NCI-H2227 (cell line): ENCODE measurements around the gene ERAS.
A peak's percentile ranks its signal among the peaks of the same experiment; 100 is the strongest.

Experiments
- DNase-seq: peaks from one replicate; lab custom pipeline; 2025; ENCODE audit not compliant: unreplicated experiment; lab: John Stamatoyannopoulos, UW

Gene ERAS, protein sequence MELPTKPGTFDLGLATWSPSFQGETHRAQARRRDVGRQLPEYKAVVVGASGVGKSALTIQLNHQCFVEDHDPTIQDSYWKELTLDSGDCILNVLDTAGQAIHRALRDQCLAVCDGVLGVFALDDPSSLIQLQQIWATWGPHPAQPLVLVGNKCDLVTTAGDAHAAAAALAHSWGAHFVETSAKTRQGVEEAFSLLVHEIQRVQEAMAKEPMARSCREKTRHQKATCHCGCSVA

DNA sequence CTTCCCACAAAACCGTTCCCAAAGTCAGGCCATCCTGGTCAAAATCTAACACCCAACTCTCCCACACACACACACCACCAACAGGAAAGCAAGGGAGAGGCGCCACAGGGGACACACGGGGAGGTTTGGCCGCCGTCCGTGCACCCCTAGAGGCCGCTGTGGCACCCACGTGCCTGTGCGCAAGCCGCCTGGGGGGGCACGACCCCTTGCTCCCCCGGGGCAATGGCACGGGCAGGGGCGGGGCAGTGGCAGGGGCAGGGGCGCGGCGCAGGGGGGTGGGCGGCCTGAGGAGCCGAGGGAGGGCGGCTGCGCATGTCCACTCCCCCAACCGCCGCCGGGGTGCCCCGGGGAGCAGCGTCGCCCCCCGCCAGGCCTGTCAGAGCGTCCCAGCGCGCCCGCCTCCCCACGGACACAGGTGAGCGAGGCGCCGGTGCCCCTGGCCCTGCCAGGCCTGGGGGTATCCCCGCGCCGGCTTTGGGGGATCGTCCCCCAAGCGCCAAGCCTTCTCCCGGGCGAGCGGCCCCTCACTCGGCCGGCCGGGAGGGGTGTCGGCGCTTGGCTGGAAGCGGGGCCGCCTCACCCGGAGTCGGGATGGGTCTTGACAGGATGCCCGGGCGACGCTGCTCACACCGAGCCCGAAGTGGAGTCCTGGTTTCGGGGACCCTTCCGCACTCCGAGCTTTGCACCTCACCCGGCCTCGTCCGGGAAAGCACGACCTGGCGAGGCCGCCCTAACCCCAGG, at the start of gene ERAS:
Gene ERAS (plus strand): TSS at position 379 of the 741 bp plus-strand sequence. CDS start 2,611 bp downstream, outside the sequence.
- DNase-seq, result no peak

DNA sequence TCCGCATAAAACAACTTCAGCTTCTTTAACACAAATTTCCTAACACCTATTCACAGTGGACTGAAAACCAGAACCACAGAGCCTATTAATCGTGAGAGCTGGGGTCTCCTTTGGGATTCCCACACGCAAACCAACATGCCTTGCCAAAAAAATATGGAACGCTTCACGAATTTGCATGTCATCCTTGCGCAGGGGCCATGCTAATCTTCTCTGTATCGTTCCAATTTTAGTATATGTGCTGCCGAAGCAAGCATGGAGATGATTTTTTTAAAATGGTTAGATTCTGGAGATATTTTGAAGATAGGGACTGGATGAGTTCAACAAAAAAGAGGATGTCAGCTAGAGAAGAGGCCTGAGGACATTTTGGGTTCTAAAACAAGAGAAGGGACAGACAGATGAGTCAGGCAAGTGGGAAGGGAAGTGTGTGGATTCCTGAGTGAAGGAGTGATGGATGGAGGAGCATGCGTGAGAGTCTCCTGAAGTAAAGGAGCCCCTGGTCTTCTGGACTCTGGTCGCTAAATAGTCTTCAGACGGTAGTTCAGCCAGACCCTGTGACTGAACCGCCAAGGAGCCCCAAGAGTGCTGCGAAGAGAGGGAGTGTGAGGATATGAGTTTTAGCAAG, 49.4 kb upstream of the ERAS start:
- no peak for DNase-seq

DNA sequence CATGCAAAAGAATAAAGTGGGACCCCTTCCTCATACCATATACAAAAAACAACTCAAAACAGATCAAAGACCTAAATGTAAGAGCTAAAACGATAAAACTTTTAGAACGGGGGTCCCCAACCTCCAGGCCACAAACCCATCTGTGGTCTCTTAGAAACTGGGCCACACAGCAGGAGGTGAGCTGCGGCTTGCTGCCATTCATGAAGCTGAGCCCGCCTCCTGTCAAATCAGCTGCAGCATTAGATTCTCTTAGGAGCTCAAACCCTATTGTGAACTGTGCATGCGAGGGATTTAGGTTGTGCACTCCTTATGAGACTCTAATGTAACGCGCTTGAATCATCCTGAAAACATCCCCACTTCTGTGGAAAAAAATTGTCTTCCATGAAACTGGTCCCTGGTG, 46.9 kb upstream of the ERAS start:
- DNase-seq, result no peak

DNA sequence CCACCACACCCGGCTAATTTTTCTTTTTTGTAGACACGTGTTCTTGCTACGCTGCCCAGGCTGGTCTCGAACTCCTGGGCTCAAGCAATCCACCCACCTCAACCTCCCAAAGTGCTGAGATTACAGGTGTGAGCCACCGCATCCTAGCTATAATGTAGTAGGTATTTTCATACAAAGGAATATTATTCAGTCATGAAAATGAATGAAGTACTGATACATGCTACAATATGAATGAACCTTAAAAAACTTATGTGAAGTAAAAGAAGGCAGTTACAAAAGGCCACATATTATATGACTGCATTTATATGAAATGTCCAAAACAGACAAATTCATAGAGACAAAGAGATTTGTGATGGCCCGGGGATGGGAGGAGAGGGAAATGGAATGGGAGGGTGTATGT, 44.6 kb upstream of the ERAS start:
- DNase-seq, result no peak

DNA sequence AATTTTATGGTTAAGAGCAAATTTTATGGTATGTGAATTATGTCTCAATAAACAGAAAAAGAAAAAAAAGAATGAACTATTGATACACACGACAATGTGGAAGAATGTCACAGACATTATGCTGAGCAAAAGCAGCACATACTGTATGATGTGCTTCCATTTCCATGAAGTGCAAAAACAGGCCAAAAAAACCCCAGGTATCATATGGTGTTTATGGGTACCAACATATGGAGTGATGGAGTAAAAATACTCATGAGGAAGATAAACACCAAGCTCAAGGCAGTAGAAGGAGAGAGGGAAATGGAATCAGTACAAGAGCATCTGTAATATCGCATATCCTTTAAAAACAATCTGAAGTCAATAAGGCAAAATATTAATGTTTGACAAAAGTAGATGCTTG, 44.1 kb upstream of the ERAS start:
- DNase-seq, result no peak

DNA sequence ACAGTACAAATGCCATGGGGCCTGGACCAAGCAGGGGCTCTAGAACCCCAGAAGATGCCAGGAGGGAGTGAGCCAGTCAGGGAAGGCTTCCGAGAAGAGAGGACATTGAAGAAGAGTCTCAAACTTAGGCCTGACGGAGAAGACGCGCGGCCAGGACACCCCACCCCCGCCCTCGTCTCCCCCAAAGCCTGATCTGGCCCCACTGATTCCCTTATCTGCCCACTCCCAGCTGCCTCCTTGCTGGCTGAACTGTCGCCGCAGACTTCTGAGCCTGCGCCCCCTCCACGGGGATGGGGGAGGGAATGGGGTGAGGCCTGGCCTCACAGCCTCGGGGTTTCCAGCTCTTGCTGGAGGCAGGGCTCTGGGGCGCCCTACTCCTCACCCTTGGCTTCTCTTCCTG, 43.5 kb upstream of the ERAS start:
- DNase-seq, result no peak

DNA sequence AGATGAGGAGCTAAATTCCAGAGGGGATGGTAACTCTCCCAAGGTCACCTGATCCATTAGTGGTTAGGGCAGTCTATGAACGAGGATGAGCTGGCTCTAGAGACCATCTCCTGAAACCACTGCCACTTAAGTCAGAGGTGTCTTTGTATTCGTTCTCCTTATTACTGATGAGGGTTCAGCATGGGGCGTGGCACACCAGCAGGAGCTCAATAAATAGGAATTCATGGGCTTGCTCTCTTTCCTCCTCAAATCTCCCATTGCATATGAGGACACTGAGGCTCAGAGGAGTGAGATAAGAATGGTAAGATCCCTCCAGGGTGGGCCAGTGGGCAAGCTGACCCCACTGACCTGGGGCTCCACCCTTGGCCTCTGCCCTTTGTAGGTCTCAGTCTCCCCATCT, 41.6 kb upstream of the ERAS start:
- DNase-seq, result no peak

DNA sequence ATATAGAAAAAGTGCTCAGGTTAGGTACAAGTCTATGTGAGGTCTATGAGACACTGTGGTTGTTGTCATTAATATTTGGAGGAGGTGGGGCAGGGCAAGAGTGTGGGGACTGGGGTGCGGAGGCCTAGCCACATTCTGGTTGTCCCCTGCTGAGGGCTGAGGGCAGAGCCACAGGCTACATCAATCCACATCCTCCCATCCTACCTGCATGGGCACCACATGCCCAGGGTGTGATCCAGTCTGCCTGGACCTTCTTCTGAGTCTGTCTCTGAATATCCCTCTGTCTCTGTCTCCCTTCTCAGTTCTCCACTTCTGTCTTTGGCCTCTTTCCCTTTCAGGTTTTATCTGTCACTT, 41.1 kb upstream of the ERAS start:
- DNase-seq, result no peak

DNA sequence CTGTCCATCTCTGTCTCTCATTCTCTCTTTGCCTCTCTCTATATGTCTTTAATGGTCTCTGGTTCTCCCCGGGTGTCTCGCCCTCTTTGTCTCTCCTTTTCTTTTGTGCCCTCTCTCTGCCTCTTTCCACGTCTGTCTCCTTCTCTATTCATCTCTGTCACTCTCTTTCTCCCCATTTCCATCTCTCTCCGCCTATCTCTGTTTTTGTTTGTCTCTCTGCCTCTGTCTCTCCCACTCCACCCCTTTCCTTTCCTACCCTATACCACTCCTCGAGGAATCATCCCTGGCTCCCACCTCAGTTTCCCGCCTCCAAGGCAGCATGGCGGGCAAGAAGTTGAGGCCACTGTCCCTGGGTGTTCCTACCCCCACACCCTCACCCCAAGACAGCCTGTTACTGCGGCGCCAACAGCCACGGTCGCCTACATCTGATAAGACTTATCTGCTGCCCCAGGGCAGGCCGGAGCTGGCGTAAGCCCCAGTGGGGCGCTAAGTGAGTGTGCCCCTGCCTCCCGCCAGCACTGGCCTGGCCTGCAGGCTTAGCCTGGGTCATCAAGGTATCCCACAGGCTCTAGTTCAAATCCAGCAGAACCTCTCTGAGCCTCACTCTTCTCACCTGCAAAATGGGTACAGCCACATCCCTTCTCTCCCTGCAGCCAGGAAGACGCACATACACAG, 40.6 kb upstream of the ERAS start:
- DNase-seq, result no peak

DNA sequence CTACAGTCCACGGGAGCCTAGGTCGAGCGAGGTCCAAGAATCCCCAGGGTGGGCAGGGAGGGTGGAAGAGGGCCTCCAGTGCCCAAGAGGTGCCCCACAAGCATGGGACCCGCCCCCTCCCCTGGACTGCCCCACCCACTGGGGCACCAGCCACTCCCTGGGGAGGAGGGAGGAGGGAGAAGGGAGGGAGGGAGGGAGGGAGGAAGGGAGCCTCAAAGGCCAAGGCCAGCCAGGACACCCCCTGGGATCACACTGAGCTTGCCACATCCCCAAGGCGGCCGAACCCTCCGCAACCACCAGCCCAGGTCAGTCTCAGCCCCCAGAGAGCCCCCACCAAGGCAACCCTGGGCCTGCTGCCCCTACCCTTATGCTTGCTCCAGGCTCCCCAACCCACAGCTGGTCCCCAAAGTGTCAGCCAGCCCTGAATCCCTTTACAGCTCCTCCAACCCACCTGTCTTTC, 39.9 kb upstream of the ERAS start, which contains the start of gene GATA1:
Gene GATA1 (plus strand): TSS at position 250 of the 460 bp plus-strand sequence. CDS start 4,520 bp downstream, outside the sequence.
- DNase-seq, result no peak

DNA sequence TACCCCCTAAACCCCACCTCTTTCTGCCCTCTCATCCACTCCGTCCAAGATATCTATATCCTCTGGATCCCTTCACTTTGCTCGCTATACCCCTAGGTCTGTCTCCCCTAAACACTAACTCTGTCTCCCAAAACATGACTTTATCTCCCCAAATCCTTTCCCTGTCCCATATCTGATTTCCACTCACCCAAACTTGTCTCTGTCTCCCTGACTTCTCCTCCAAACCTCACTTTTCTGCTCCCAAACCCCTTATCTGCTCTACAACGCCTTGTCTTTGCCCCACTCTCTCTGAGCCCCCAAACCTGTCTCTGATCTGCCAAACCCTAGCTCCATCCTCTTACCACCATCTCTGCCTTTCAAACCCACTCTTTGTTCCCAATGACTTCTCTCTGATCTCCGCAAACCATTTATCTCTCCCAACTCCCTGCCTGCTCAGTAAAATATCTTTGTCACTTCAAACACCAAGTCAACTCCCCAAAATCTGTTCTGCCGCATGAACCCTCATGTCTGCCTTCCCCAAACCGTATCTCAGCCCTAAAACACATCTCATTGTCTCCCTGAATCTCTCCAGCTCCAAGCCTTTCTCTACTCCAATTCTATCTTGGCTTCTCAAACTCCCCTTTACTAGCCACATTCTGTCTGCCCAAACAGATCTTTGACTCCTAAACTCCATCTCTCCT, 39.3 kb upstream of the ERAS start:
- DNase-seq, result no peak

DNA sequence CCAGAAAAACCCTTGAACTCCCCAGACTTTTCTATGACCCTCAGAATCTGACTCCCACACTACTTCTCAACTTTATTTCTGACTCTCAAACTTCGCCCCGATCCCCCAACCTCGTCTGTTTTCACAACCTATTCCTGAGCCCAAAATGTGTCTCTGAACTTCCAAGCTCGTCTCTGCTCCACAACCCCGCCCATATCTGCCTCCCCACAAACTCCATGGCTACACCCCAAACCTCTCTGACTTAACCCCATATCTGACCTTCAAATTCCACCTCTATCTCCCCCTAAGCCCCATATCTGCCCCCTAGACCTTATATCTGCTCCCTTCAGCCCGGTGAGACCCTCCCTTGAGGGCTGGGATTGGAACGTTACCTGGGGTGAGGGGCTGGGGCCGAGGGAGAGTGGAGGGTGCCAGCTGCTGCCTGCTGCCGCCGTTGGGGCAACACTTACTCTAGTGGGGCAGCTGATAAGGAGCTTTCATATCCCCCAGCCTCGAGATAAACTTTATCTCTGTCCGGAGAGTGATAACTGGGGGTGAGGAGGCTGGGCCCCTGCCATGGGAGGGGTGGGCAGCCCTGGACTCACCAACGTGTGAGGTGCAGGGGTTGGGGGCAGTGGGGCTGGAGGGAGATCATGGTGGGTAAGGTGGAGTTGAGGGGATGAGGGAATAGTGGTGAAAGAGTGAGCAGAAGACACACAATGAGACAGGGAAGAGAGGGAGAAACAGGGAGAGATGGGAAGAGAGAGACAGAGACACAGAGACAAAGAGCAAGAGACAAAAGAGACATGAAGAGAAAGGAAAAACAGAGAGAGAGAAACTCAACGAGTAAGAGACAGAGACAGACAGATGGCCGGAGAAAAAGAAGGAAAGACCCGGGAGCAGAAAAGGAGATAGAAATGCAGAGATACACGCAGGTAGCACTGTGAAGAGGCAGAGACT, 38.5 kb upstream of the ERAS start:
- DNase-seq, result no peak

DNA sequence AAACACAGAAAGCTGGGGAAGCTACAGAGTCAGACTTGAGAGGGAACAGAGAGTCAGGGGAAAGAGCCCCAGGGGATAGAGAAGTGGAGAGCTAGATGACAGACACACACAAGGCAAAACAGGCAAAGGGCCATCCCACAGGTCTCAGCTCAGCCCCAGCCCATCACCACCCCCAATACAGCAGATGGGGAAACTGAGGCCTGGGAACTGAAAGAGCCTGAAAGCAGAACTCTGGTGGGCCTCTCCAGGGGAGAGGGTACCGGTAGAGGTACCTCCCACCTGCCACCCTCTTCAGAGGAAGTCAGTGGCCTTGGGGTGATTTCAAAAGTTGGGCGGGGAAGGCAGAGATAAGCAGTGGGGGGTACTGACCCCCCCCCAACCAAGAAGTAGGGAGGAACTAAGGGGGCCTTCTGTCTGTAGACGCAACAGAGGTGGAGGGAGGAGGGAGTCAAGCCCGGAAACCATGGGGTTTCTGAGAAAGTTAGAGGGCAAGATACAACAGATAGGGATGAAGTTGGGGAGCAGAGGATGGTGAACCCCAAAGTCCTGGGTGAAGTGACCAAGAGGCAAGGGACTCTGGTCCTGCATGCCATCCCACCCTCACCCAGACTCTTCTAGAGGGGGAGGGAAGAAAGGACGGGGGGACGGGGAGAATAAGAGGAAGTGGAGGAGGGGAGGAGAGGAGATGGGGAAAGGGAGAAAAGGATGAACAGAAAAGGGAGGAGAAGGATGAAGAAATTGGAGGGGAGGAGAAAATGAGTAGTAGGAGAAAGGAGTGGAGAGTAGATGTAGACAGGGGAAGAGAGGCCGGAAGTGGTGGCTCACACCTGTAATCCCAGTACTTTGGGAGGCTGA, 36.7 kb upstream of the ERAS start:
- no peak for DNase-seq

DNA sequence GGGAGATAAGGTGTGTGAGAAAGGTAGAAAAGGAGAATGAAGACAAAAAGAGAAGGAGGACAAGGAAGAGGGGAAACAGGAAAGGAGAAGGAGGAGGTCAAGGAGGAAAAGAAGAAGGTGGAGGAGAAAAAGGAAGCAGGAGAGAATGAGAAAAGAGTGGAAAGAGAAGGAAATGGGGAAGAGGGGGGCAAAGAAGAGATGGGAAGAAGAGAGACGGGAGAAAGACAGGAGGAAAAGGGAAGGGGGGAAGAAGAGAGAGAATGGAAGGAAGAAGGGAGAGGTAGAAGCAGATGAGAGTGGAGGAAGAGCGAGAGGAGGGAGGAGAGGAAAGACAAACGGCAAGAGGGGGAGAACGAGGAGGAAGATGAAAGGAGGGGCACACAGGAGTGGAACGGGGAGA, 35.8 kb upstream of the ERAS start:
- no peak for DNase-seq

DNA sequence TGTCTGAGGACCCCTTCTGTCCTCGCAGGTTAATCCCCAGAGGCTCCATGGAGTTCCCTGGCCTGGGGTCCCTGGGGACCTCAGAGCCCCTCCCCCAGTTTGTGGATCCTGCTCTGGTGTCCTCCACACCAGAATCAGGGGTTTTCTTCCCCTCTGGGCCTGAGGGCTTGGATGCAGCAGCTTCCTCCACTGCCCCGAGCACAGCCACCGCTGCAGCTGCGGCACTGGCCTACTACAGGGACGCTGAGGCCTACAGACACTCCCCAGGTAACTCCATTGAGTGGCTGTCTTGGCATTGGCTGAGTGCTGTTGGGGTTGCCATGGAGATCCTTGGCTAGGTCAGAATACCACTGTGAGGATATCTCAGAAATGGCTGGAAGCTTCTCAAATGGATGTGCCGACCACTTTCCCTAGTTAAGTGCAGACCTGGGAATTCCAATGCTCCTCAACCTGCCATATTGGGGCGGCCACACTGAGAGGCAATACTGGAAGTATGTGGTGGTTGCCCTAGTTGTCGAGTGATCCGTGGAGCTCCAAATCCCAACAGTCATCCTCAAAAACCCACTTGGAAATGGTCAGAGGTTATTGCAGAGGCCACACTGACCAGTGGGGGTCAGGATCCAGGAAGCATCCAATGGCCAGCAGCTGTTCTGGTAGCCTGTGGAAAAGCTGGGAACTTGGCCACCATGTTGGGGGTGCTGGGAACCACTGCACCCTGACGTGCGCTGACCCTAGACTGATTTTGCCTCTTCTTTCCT, 35.1 kb upstream of the ERAS start:
- DNase-seq, result peak; percentile 39

DNA sequence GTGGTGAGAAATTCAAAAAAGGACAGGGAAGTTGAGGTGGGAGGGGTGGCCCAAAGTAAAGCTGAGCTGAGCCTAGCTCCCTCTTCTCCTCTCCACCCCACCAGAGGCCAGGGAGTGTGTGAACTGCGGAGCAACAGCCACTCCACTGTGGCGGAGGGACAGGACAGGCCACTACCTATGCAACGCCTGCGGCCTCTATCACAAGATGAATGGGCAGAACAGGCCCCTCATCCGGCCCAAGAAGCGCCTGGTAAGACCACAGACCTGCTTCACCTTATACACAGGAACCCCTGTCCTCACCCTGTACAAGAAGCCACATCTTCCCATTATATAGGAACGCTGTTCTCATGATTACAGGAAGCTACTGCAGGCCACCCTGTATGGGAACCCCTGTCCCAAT, 34.1 kb upstream of the ERAS start:
- DNase-seq, result no peak

DNA sequence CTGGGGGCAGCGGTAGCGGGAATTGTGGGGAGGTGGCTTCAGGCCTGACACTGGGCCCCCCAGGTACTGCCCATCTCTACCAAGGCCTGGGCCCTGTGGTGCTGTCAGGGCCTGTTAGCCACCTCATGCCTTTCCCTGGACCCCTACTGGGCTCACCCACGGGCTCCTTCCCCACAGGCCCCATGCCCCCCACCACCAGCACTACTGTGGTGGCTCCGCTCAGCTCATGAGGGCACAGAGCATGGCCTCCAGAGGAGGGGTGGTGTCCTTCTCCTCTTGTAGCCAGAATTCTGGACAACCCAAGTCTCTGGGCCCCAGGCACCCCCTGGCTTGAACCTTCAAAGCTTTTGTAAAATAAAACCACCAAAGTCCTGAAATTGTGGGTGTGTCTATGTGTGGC, 32.4 kb upstream of the ERAS start:
- DNase-seq, result no peak

DNA sequence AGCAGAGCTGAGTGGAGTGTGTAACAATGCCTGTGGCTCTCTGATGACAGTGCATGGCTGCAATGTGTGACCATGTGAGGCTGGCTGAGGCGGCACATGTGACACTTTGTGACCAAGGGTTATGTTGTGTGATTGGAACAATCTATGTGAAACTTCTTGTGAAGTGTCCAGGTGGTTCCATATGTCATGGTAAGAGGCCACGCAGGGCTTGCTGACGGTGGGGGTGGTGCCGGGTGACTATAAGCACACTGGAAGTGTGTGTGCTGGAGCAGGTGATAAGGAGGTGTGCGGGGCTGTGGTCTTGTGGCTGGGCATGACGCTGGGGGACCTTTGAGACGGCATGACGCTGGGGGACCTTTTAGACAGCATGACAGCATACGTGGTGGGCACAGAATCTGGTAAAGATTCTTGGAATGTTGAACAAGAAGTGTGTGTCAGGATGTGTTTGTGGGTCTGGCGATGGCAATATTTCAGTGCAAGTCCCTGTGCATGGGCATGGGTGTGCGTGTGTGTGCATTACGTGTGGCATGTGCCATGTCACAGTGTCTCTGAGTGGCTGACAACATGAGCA, 31.9 kb upstream of the ERAS start:
- no peak for DNase-seq
